Measurements from ENCODE around the gene NCR3LG1.
"Not testable (repeated sequence)": the region's sequence is repeated elsewhere in the genome, so short reads cannot be mapped to it uniquely, and the experiment has no call there.

Gene NCR3LG1

GRCh38 chr11:17412488-17413180 lies 61.0 kb downstream of the NCR3LG1 start:
- no peak for DNase-seq (ENCODE audit: low read depth)

- no peak for DNase-seq (ENCODE audit: low read depth)
These were observed 62.1 kb downstream of the NCR3LG1 start for GRCh38 chr11:17413414-17414316.

GRCh38 chr11:17414317-17414737 lies 62.7 kb downstream of the NCR3LG1 start:
- DNase-seq (ENCODE audit: low read depth): no peak

- DNase-seq (ENCODE audit: low read depth): no peak
These were observed 63.4 kb downstream of the NCR3LG1 start for GRCh38 chr11:17414992-17415391.

GRCh38 chr11:17415523-17416104 lies 64.0 kb downstream of the NCR3LG1 start:
- no peak for DNase-seq (ENCODE audit: low read depth)

GRCh38 chr11:17416492-17416891 lies 64.9 kb downstream of the NCR3LG1 start:
- no peak for DNase-seq (ENCODE audit: low read depth)

GRCh38 chr11:17418444-17419081 lies 67.0 kb downstream of the NCR3LG1 start:
- no peak for DNase-seq (ENCODE audit: low read depth)

- no peak for DNase-seq (ENCODE audit: low read depth)
These were observed 70.2 kb downstream of the NCR3LG1 start for GRCh38 chr11:17421781-17422180.

- no peak for DNase-seq (ENCODE audit: low read depth)
These were observed 72.1 kb downstream of the NCR3LG1 start for GRCh38 chr11:17423533-17424310.

- not testable (repeated sequence) for DNase-seq (ENCODE audit: low read depth)
These were observed 74.6 kb downstream of the NCR3LG1 start for GRCh38 chr11:17426233-17426632.

All from stimulated activated CD4-positive, alpha-beta T cell treated with anti-CD3 and anti-CD28 coated beads, Interleukin-2, amount 100 ng/mL, for 4 hours (primary cell).